Stimulated activated CD8-positive, alpha-beta memory T cell treated with anti-CD3 and anti-CD28 coated beads, Interleukin-15, amount 100 ng/mL, for 4 hours (primary cell): ENCODE results near the gene UBXN4.
"Not testable (repeated sequence)": the region's sequence is repeated elsewhere in the genome, so short reads cannot be mapped to it uniquely, and the experiment has no call there.

Experiments
- DNase-seq, 2 donors: peaks; one replicate each; pipeline ENCODE4 v3.0.0-alpha.2; 2020; ENCODE audit warnings: low read depth in 2 of 2

Gene UBXN4

DNA sequence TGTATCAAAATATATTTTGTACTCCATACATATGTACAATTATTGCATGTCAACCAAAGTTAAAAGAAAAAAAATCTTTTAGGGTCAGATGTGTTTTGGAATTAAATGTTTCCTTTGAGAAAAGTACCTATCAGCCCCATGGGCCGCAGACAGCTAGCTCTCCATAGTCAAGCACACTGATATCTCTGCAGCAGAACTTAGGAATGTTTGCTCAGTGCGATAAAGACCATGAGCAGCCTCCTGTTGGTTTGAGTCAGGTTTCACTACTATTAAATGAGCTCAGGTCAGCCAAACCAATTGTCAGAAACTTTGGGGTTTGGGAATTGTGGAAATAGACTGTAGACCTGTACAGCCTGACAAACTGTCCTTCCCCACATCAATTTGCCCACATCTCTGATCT is 61.6 kb downstream of the UBXN4 start:
- no peak for DNase-seq

DNA sequence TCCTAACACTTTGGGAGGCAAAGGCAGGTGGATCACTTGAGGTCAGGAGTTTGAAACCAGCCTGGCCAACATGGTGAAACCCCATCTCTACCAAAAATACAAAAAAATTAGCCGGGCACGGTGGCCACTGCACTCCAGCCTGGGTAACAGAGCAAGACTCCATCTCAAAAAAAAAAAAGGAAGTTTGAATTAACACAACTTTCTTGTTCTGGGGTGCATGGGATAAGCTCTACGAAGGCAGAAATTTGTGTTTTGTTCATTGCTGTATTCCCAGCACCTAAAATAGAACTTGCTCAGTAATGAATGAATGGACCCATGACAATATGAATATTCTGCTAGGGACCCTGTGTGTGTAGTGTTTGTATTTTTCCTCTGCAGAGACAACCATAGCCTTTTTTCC is 66.2 kb downstream of the UBXN4 start:
- not testable (repeated sequence) for DNase-seq

- no peak for DNase-seq
Measured at GRCh38 chr2:135812907-135813511, 71.4 kb downstream of the UBXN4 start.

- DNase-seq = no peak
Measured at GRCh38 chr2:135815269-135815668, 73.6 kb downstream of the UBXN4 start.

DNA sequence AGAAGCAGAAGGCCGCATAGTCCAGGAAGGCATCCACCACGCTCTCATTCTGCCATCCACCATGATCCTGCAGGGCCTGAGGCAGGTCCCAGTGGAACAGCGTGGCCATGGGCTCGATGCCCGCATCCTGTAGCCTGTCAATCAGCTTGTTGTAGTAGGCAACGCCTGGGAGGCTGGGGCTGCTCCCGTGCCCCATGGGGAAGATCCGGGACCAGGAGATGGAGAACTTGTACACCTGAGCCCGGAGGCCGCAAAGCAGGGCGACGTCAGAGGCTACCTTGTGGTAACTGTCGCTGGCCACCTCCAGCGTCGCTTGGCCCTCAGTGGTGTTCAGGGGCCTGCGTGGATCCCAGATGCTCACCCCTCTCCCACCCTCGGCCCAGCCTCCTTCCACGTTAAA is 75.8 kb downstream of the UBXN4 start:
- DNase-seq = no peak

DNA sequence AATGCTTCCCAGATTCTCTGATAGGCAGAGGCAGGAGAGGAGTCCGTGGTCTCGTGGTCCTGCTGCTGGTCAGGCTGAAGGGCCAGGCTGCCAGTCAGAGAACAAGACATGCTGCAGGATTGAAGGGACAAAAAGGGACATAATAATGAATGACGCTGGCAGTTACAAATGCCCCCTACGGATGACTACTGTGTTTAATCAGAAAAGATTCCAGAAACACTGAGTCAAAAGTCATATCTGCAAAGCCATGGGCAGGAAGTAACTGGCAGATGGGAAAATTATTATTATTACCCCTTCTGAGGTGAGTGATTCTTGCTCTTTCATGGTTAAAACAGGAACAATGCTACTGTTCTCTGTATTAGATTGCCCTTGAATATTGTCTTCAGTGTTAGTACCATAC is 76.3 kb downstream of the UBXN4 start:
- no peak for DNase-seq

- no peak for DNase-seq
Measured at GRCh38 chr2:135818937-135819610, 77.4 kb downstream of the UBXN4 start.

DNA sequence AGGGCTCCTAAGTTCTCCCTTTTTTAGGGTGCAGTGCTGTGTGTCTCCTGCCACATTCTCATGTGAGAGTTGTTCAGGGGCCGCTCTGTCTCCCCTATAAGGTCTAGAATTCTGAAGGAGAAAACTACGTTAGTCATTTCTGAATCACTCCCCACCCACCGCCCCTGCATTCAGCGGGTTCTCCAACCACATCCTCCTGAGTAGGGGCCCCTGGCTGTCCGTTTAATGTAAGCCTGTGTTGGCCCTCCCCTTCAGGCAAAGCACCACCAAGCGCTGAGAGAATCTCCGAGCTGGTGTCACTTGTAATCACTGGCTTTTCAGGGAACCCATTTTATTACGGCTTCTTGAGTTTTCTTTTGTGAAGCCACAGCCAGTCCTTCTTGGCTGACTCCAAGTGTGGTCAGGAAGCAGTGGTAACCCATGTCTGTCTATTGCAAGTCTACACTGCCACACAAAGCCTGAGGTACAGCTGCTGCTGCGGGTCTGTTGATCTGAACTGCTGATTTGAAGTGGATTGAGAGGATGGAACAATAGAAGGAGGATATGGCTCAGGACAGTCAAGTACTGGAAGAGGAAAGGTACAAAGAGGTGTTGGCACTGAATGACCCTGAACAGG is 78.5 kb downstream of the UBXN4 start:
- peak; percentile 61 to 79 for DNase-seq

GRCh38 chr2:135821190-135821589 is 79.5 kb downstream of the UBXN4 start:
- no peak for DNase-seq

- DNase-seq = no peak
Measured at GRCh38 chr2:135822855-135823254, 81.2 kb downstream of the UBXN4 start.

DNA sequence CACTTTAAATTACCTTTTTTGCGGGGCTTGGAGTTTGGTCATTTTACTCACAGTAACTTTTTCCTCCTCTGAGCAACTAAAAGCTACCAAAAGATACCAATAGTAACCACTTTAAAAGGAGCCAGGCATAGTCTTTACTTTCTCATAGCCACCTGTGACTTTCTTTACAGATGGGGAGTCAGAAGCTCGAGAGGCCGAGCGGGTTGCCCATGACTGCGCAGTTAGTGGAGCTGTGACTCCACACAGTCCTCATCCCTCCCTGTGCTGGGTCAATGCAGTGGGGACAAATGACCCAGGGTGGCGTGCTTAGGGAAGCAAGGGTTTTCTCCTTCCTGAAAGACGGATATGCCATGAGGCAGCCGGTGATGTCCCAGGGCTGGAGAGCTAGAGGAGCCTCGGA is 83.5 kb downstream of the UBXN4 start:
- DNase-seq = no peak

- no peak for DNase-seq
Measured at GRCh38 chr2:135825550-135826176, 84.0 kb downstream of the UBXN4 start.

GRCh38 chr2:135826544-135826943 is 84.9 kb downstream of the UBXN4 start:
- DNase-seq = no peak

- no peak for DNase-seq
Measured at GRCh38 chr2:135829378-135830135, 87.9 kb downstream of the UBXN4 start.

DNA sequence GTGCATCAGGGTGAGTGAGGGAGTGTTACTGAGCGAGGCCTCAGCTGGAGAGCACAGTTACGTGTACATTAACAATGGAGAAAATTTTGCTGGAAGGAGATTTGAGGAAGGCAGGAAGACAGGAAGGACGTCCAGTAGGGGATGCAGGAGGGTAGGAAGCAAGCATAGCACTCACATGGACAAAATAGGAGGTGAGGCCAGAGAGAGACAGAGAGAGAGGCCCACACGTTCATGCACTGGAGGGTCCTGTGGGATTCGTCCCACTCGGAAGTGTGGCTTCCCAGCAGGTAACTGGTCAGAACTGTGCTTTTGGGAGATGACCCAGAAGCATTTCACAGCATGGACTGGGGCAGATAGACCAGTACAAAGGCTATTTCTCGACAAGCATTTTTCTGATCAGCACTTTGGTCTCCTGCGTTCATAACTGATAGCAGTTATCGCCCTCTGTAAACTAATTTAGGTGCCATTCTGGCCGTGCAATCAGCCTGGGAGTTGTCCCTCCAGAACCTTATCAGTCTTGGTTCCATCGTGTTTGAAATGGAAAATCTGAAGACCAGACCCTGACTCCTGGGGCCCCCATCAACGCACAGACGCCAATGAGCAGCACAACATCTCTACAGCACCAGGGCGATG is 89.6 kb downstream of the UBXN4 start:
- no peak for DNase-seq

DNA sequence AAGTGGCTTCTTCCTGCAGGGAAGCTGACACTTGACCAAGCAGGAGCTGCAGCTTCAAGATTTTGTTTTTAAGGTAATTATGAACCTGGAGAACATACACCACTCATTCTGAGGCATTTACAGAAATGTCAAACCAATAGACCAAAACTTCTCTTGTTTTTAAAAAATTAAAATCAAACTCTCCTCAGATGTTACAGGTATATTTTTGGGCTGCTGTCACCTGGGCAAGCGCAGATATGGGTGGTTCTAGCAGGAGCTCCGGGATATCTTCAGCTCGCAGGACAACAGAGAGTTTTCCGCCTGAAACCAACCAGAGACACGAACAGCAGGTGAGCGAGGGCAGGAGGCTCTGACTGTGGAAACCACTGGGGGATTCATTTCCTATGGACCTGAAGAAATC is 91.2 kb downstream of the UBXN4 start:
- DNase-seq = no peak
